Mesothelial cell of epicardium (in vitro differentiated cells): Measurements from ENCODE around the gene METTL14. TPM values are rescaled to one million over a fixed set of nuclear protein-coding genes. Genes with fewer than 3 reads are reported as not detected.

Experiments used
- DNase-seq, 2 experiments: peaks; one replicate each; pipeline ENCODE4 v3.0.0; 2021; ENCODE audit warnings: low spot score in 2 of 2; ENCODE audit not compliant: unreplicated experiment in 2 of 2
- H3K27ac Mint-ChIP-seq: 2 replicates; pipeline ENCODE4 v1.8.0; 2021; ENCODE audit warnings: mixed read lengths
- H3K27me3 Mint-ChIP-seq: 2 replicates; pipeline ENCODE4 v1.8.0; 2021; ENCODE audit warnings: low read depth, mixed read lengths
- H3K36me3 Mint-ChIP-seq: 2 replicates; pipeline ENCODE4 v1.8.0; 2021; ENCODE audit warnings: mixed read lengths
- H3K4me1 Mint-ChIP-seq: 2 replicates; pipeline ENCODE4 v1.8.0; 2021; ENCODE audit warnings: mixed read lengths
- H3K4me3 Mint-ChIP-seq: 2 replicates; pipeline ENCODE4 v1.8.0; 2021; ENCODE audit warnings: mild to moderate bottlenecking, moderate library complexity, mixed read lengths
- H3K9me3 Mint-ChIP-seq: 2 replicates; pipeline ENCODE4 v1.8.0; 2021; ENCODE audit warnings: mixed read lengths
- CTCF ChIP-seq: fragments of 200-600 bp; sonication (generic); IDR thresholded peaks from one replicate; pipeline ENCODE4 v1.5.0; 2021; ENCODE audit warnings: antibody characterized with exemption; ENCODE audit not compliant: unreplicated experiment
- total RNA-seq: library from RNA; stranded (reverse); gene quantifications from 3 replicates; pipeline ENCODE4 v1.2.1, GENCODE V29; 2021

Gene METTL14
- total RNA-seq, 1 donor from 2014 or later: 60.2 TPM

DNA sequence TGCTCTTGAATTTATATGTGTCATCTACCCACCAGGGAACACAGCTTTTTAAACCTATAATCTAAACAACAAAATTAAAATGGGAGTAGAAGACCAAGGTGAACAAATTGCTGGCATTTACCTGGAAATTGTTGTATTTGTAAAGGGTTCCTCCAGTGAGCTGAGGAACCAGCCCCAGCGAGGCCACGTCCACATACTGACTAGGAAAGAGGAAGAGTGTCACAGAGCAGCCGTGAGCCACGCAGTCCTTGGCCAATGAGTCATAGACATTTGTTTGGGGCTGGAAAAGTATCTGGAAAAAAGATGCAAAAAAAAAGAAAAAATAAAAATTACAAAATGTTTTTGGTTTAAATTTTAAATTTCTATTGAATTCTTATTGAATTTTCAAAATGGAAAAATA is 58.7 kb downstream of the METTL14 start:
- TF ChIP-seq CTCF: no peak

GRCh38 chr4:118745357-118745756 is 60.2 kb downstream of the METTL14 start:
- DNase-seq: no peak
- Mint-ChIP-seq H3K36me3 (peaks cover 20% of the 10 kb centered on the region), H3K4me3 (no peak overlapping the region), H3K27ac (peak overlapping the region; percentile 84), H3K9me3 (no peaks in the 10 kb centered on the region), H3K4me1 (peaks cover 23% of the 10 kb centered on the region), H3K27me3 (no peaks in the 10 kb centered on the region)
- TF ChIP-seq CTCF: no peak

More for the DNA sequence above, 58.7 kb downstream of the METTL14 start:
- DNase-seq: no peak
- H3K9me3 Mint-ChIP-seq: no peaks in the 10 kb centered on the region
- no peak overlapping the region for H3K27ac Mint-ChIP-seq
- peaks cover 20% of the 10 kb centered on the region for H3K4me1 Mint-ChIP-seq
- H3K27me3 Mint-ChIP-seq: no peaks in the 10 kb centered on the region
- H3K4me3 Mint-ChIP-seq: no peak overlapping the region
- H3K36me3 Mint-ChIP-seq: peaks cover 28% of the 10 kb centered on the region

- Mint-ChIP-seq H3K27me3 (no peaks in the 10 kb centered on the region), H3K9me3 (no peaks in the 10 kb centered on the region), H3K4me1 (peaks cover 21% of the 10 kb centered on the region), H3K27ac (peak overlapping the region; percentile 16), H3K4me3 (no peak overlapping the region), H3K36me3 (peaks cover 20% of the 10 kb centered on the region)
- no peak for DNase-seq
- no peak for TF ChIP-seq CTCF
These were observed 61.2 kb downstream of the METTL14 start for GRCh38 chr4:118746251-118746919.

DNA sequence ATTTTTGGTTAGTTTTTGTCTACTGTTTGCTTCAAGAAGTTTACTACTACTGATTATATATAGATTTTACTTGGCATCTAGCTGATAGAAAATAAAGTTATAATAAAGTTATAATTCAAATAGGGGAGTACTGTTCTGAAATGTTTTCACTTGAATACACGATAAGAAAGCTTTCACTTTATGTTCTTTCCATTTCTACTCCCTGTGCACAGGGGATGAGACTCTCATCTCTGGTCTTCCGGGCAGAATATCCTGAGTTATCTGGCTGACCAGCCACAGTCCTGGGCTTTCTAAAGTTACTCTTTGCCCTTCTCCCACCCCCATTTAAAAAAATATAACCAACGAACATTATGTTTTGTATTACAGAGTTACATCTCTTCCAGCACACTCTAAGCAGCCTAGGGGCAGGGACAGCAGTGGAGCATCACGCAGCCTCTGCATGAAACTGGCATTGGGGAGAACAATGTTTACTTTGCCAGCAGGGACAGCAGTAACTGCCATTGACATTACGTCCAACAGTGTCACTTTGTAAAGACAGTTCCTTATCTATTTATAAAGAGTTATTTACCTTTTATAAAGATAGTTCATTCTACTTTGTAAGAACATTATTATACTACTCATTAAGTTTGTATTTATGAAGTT is 64.3 kb downstream of the METTL14 start:
- Mint-ChIP-seq H3K9me3 (no peaks in the 10 kb centered on the region), H3K36me3 (peaks cover 19% of the 10 kb centered on the region), H3K4me3 (no peak overlapping the region), H3K27me3 (no peaks in the 10 kb centered on the region), H3K4me1 (peaks cover 40% of the 10 kb centered on the region), H3K27ac (peak overlapping the region; percentile 64)
- no peak for TF ChIP-seq CTCF
- no peak for DNase-seq

GRCh38 chr4:118751629-118752323 is 66.6 kb downstream of the METTL14 start:
- Mint-ChIP-seq H3K4me1 (peaks cover 51% of the 10 kb centered on the region), H3K4me3 (no peak overlapping the region), H3K27ac (peak overlapping the region; percentile 78), H3K36me3 (peaks cover 10% of the 10 kb centered on the region), H3K9me3 (no peaks in the 10 kb centered on the region), H3K27me3 (no peaks in the 10 kb centered on the region)
- TF ChIP-seq CTCF: no peak
- DNase-seq: no peak
